ENCODE measurements around the gene XRRA1.

XRRA1 gene

DNA sequence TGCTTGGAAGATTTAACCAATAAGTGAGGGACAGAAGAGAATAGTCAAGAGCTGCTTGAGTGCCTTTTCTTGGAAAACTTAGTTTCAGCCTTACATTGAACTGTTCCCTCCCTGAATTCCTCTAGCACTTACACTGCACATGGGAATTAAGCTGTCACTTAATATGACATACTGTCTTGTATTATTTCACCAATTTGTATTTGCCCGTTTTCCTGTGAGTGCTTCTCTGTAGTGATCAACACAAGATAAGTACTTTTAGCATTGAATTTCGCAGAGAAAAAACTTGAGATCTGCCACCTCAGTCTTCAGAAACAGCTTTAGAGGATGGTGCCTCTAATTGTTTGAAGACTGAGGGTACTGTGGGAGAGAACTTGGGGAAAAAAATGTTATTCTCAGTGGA, 3.9 kb upstream of the XRRA1 start:
- DNase-seq = no peak

DNA sequence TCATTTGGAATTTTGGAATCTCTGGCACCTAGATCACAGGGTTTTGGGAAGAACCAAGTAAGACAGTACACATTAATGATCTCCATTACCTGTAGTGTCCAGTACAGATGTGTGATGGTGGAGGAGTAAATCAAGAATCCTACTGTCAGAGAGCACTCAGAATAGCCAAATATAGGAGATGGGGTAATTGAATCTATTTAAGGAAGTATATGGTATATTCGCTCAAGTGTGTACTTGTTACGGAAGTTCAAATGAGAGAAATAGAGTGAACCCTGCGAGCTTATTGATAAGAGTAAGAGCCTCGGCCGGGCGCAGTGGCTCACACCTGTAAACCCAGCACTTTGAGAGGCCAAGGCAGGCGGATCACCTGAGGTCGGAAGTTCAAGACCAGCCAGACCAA, 2.3 kb upstream of the XRRA1 start:
- no peak for DNase-seq

DNA sequence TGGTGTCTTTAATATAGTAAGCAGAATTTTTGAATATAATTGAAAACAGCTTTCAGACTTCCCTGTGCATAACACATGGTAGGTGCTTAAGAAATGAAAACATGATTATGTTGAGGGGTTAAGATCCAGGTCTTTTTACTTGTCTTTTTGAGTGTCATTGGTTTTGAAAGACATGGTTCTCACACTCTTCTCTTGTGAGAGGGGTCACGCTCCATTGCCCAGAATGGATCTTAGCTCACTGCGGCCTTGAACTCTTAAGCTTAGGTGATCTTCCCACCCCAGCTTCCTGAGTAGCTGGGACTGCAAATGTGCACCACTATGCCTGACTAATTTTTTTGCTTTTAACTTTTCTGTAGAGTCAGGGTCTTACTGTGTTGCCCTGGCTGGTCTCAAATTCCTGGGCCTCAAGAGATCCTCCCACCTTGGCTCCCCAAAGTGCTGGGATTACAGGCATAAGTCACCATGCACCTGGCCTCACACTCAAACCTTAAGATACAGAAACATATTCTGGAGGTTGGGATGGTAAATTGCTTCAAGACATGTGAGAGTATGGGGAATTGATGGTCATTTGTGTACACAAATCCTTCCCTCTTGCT, 1.6 kb upstream of the XRRA1 start:
- DNase-seq = no peak

DNA sequence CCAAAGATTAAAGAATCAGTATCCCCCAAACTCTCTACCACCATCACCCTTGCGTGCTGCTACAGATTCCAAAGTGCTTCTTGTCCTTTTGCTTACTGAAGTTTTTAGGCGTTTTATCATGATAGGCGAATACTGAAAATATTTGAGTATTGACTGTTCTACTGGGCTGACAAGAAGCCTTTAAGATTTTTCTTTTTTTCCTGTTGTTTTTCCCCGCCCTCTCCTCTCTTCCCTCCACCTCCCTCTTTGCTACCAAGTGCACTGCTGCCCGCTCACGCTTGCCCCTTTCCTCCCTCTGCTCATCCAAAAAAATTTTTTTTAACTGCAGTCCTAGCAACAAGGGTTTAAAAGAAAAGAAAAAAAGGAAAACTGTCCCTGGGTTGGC, 854 bp upstream of the XRRA1 start:
- DNase-seq = peak in 1 of 56 donors; percentile 2

- no peak for DNase-seq
Observed at GRCh38 chr11:74948546-74948897, 369 bp downstream of the XRRA1 start.

DNA sequence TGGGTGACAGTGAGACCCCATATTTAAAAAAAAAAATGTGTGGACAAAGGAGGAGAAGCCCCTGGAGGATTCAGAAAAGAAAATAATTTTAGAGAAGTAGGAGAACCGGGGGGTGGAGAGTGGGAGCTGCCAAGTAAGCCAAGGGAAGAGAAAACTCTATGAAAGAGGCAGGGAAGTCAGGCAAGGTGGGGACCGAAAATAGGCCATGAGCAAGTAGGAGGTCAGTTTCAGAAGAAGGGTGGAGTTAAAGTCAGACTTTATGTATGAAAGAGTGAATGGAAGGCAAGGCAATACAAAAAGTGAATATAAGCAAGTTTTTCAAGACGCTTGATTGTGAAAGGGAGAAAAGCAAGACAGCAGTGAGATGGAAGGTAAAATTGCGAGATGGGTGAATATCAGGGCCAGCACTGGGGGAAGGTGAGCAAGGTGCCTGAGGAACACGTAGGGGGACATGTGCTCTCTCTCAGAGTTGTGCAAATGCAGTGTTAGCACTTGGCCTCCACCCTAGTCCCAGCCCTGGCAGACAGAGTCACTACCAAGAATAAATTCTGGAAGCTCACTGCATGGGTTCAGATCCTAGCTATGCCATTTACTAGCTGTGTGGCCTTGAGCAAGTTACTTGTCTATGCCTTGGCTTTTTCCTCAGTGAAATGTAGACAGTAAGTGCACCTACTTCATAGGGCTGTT, 6.7 kb downstream of the XRRA1 start:
- DNase-seq = no peak

DNA sequence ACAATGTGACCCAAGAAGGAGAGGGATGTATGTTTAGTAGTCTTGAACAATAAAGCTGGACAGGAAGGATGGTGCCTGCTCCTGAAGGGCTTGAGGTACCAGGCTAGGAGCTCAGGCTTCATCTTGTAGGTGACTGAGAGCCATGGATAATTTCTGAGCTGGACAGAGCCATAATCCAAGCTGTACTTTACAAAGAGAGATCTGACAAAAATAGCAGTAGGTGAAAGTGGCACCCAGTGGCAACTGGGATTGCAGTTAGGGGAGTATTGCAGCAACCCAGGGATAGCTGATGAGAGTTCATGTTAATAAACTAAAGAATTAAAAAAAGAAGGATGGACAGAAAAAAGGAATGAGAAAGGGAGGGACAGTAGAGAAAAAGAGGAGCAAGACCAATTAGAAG, 7.4 kb downstream of the XRRA1 start:
- no peak for DNase-seq

DNA sequence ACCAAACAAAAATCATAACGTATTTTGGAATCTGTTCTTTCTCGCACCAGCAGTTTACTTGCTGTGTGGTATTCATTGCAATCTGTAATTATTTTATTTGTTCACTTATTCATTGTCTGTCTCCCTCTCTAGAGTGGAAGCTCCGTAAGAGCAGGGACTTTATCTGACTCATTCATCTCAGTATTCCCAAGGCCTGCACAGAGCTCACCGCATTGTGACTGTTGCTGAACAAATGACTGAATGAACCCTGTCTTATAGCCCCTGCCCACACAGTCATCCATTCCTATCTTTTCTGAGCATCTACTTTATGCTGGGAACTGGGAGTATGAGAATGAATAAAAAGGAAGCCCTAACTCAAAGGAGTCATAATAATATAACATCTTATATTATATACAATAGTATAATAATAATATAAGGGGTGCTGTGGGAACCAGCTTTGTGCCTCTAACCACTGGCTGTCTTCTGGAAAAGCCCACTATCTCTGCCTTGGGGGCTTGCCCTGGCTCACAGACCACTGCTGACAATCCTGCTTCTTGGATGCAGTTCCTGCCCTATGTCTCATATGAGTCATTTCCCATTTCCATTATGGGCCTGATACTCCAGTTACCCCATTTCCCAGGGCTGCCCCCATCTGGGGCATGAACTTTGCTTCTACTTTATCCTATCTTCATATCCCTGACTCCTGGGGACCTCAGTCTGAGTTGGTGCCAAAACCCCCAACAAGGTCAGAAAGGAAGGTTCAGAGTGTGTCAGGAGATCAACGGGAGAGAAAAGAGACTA, 11.0 kb downstream of the XRRA1 start:
- DNase-seq = no peak

DNA sequence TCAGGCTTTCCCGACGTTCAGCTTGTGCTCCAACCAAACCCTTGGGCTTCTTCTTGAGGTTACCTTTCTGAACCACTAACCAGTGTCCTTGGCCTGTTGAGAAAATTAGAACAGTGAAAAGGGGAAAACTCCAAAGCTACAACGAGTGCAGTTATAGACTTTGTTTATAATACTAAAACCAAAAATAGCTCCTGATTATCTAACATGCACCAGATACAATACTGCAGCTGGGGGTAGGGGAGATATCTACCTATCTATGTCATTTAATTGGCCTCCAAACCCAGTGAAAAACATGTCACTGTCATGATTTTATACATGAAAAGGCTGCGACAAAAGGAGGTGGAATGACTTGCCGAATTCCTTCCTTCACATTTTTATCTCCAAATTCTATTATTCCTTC, 11.9 kb downstream of the XRRA1 start:
- DNase-seq = no peak

- DNase-seq = no peak
Observed at GRCh38 chr11:74936087-74936486, 12.8 kb downstream of the XRRA1 start.

GRCh38 chr11:74935285-74935684, 13.6 kb downstream of the XRRA1 start:
- DNase-seq = no peak

- DNase-seq = no peak
Observed at GRCh38 chr11:74933765-74934164, 15.1 kb downstream of the XRRA1 start.

DNA sequence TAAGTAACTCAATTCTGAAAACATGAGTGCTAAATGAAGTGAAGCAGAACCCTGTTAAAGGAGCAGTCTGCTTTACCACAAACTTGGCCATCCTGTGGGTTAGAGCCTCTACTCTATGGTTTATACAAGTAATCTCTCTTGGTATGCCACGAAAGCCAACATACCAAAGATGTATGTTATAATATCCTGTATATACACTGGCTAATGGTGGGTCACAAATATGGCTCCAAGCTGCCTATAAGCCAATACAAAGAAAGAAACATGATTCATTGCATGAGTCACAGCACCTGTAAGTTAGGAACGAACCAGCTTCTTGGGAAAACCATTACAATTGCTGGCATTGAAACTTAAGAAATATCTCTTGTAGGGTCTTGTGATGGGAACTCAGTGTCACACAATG, 16.1 kb downstream of the XRRA1 start:
- no peak for DNase-seq

- no peak for DNase-seq
Observed at GRCh38 chr11:74932169-74932568, 16.7 kb downstream of the XRRA1 start.

DNA sequence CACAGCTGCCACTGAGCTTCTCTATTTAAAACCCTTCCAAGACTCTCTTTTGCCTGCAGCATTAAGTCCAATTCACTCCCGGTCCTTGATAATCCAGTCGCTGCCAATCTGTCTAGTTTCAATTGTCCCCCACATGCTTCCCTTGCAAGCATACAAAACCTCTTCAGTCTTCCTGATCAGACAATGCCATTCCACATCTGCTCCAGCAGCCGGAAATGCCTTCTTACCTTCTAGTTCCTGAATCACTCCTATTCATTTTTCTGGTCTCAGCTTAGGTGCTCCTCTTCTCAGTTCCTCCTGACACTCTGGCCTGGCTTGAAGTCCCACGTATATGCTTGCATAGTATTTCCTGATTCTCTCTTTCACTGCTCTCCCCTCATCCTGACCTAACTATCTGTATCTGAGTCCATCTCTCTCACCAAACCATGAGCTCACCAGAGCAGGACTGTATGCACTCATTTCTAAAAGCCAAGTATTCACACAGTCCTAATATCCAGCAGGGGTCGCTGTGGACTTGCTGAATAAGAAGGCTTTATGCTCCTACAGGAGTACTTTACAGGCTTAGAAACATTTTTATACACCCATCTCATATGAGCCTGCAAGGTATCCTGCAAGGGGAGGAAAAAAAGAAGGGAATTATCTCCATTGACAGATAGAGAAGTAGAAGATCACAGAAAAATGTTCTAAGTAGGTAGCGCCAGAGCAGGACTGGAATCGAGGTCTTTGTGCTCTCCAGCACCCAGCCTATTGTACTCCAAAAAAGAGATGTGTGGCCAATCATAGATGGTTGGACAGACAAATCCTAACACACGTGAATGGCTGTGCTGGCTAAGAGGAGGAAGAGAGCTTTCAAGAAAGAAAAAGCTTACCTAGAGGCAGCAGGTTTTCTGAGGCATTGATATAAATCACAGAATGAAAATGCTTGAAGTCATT, 19.2 kb downstream of the XRRA1 start:
- DNase-seq = peak in 45 of 56 donors; percentile 4 to 89 (median 45)

DNA sequence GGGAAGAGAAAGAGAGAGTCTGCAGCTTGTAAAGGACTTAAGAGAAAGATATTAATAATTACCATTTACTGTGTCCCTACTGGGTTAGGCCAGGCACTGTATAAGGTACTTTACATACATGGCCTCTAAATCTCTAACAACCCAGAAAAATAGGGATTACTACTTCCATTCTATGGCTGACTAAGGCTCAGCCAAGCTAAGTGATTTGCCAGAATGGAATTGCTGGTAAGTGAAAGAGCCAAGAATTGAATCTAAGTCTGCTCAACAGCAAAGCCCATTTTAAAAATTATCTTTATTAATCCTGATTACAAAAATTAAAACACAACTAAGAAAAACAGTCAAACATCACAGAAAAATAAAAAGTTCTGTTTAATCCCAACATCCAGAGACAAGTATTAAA, 21.4 kb downstream of the XRRA1 start:
- DNase-seq = no peak

- DNase-seq = no peak
Observed at GRCh38 chr11:74926304-74927030, 22.4 kb downstream of the XRRA1 start.

DNA sequence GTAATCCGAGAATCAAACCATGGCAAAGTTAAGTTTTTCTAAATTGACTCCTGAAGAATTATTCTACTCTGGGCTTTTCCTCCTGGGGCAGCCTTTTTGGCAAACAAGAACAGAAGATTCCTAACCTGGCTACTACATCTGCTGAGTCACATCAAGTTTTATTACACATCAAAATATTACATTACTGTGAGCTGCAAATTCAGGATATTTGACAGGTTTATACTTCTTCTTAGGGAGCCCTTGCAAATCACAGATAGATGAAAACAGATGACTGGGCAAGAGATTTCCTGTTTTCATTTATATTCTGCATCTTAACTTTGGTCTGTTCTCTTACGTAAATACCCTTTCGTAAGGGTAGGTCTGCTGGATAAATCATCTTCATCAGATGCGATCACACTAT, 23.6 kb downstream of the XRRA1 start:
- no peak for DNase-seq

- no peak for DNase-seq
Observed at GRCh38 chr11:74923125-74923524, 25.8 kb downstream of the XRRA1 start.

GRCh38 chr11:74909812-74910211, 39.1 kb downstream of the XRRA1 start:
- no peak for DNase-seq

DNA sequence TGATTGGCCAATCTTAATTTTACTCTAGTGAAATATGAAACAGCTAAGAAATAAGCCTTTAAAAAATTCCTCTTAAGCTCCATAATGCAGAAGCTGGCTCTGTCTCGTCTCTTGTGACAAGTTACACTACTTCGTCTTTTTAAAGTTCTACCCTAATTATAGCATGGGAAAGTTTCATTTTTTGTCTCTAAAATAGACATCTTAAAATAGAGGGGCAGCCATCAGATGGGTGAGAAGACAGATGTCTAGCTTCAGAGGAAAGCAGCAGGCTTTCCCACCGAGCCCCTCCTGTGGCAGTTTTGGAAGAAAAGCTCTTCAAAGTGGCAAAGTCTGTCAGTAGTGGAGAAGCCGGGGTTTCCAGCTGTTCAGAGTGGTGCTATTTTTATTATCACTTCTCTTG, 39.5 kb downstream of the XRRA1 start:
- no peak for DNase-seq

Data from nucleus accumbens (tissue), 56 donors.